ENCODE results near the gene MSANTD1. TPM values are rescaled to one million over a fixed set of nuclear protein-coding genes. Genes with fewer than 3 reads are reported as not detected.

The MSANTD1 gene
- total RNA-seq, 2 donors from 2014 or later: 0.40 to 1.3 TPM

DNA sequence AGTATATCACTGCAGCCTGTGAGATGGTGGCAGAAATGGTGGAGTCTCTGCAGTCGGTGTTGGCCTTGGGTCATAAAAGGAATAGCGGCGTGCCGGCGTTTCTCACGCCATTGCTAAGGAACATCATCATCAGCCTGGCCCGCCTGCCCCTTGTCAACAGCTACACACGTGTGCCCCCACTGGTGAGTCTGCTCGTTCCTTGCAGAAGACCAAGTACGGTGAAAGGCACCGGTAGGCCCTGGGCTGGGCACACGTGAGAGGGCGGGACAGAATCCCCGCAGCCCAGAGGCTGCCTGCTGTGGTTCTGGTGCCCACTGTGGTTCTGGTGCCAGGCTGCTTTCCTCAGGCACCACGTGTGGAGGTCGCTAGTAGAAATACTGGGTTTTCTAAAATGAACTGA is 31.2 kb upstream of the MSANTD1 start:
- no peaks in the 10 kb centered on the region for H3K9me3 ChIP-seq
- H3K27ac ChIP-seq: no peak overlapping the region
- no peaks in the 10 kb centered on the region for H3K27me3 ChIP-seq
- no peaks in the 10 kb centered on the region for H3K4me1 ChIP-seq
- TF ChIP-seq, protein P1, sequence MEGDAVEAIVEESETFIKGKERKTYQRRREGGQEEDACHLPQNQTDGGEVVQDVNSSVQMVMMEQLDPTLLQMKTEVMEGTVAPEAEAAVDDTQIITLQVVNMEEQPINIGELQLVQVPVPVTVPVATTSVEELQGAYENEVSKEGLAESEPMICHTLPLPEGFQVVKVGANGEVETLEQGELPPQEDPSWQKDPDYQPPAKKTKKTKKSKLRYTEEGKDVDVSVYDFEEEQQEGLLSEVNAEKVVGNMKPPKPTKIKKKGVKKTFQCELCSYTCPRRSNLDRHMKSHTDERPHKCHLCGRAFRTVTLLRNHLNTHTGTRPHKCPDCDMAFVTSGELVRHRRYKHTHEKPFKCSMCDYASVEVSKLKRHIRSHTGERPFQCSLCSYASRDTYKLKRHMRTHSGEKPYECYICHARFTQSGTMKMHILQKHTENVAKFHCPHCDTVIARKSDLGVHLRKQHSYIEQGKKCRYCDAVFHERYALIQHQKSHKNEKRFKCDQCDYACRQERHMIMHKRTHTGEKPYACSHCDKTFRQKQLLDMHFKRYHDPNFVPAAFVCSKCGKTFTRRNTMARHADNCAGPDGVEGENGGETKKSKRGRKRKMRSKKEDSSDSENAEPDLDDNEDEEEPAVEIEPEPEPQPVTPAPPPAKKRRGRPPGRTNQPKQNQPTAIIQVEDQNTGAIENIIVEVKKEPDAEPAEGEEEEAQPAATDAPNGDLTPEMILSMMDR (IDR thresholded peaks at IDR 0.05): no peak
- no peak for DNase-seq
- intact Hi-C loops (cut with DNase I): no loop called here
- peaks cover 10% of the 10 kb centered on the region for H3K36me3 ChIP-seq
- no peak overlapping the region for H3K4me3 ChIP-seq
- H3K9ac ChIP-seq (ENCODE audit: low read depth in 2 of 2, low read length in 2 of 2): no peak overlapping the region

DNA sequence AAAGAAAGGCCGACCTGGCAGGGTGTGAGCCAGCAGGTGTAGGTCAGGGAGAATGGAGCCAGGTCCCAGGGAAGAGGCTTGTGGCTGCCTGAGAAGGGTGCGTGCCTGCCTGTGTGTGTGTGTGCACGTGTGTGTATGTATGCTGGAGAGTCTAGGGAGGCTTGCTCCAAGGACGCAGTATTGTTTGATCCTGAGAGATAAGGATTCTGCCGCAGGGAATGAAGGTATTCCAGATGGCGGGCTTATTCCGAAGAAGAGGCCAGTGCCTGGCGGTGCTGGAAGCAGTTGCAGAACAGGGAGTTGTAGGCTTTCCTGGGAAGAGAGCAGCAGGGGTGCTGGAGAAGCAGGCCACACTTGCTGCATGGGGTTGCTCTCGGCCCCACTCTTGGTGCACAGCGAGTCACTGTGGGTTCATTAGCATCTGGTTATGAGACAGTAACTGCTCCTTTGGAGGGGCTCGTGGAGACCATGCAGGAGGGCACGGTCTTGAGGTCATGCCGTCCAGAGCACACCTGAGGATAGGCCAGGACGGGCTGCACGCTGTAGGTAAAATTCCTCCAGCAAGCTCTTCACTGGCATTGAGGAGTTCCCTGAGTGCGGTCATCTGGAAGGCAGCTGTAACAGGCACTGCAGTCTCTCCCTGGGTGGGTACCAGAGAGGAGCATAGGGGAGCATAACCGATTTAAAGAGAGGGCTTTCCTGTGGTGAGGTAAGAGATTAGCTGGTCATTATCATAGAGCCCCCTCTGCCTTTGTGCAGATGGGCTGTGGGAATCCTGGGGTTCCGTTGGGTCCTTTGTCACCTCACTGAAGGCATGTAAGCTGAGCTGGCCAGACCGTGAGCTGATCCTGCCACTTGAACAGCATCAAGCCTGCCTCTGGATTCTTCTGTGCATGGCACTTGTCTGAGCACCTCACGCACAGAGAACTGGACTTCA is 29.9 kb upstream of the MSANTD1 start:
- DNase-seq: no peak
- peaks cover 10% of the 10 kb centered on the region for H3K36me3 ChIP-seq
- intact Hi-C loops (cut with DNase I): no loop called here

DNA sequence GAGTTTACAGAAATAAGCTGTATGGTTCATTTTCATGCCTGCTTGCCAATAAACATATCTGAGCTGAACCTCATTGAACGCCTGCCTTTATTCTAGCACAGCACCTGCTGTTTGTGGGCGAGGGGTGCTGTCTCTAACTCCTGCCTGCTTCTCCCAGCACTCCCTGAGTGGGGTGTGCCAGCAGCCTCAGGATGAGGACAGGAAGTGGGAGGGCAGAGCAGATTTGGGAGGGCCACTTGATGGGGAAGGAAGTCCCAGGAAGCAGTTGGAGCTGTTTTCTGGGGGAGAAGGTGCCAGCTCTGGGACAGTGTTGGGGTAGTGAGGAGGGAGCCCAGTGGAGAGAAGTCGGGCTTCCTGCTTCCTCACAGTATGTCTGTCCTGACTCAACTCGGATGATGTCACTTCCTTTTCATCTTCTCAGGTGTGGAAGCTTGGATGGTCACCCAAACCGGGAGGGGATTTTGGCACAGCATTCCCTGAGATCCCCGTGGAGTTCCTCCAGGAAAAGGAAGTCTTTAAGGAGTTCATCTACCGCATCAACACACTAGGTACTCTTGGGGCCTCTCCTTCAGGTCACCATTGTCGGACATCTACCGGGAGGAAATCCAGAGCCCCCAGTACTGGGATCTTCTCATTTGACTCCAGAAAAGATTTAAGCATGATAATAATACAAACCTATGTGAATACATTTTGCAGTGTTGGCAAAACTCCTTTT is 29.0 kb upstream of the MSANTD1 start:
- Histone ChIP-seq H3K27ac (no peak overlapping the region), H3K9me3 (no peaks in the 10 kb centered on the region), H3K4me1 (no peaks in the 10 kb centered on the region), H3K4me3 (no peak overlapping the region), H3K27me3 (no peaks in the 10 kb centered on the region), H3K36me3 (peaks cover 10% of the 10 kb centered on the region), H3K9ac (ENCODE audit: low read depth in 2 of 2, low read length in 2 of 2) (no peak overlapping the region)
- DNase-seq: no peak
- TF ChIP-seq, protein P1 (IDR thresholded peaks at IDR 0.05): no peak
- intact Hi-C loops (cut with DNase I): no loop called here

More for the DNA sequence above, 29.9 kb upstream of the MSANTD1 start:
- Histone ChIP-seq H3K4me1 (no peaks in the 10 kb centered on the region), H3K4me3 (no peak overlapping the region), H3K27me3 (no peaks in the 10 kb centered on the region), H3K9ac (ENCODE audit: low read depth in 2 of 2, low read length in 2 of 2) (no peak overlapping the region), H3K27ac (no peak overlapping the region), H3K9me3 (no peaks in the 10 kb centered on the region)
- TF ChIP-seq, protein P1 (IDR thresholded peaks at IDR 0.05): no peak

DNA sequence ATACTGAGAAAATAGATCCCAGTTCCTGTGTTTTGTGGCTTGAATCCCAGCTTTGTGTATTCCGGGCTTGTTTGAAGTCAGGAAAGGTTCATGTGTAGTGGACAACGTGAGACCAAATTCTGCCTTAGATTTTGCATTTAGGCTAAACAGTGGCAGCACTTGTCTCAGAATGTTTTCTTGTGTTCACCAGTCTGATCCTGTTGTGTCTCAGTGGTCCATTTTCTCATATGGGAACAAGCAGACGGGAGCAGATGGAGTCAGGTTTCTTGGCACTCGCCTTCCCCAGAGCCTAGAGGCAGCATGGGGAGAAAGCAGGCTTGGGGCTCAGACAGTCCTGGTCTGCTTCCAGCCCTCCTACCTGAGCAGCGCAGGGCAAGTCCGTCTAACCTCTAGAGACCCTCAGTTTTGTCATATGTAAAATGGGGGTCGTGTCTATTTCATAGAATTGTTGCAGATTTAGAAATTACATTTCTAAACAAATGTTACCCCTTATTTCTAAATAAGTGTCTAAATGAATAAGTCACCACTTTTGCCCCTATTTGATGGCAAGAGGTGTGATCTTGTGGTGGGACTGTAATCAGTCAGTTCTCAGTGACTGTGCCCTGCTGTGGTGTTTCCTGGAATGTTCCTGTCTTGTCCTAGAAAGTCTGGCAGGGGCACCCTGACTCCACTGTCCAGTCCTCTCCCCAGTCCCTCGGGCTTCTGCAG is 28.3 kb upstream of the MSANTD1 start:
- no peak overlapping the region for H3K27ac ChIP-seq
- intact Hi-C loops (cut with DNase I): no loop called here
- TF ChIP-seq, protein P1 (IDR thresholded peaks at IDR 0.05): no peak
- no peak for DNase-seq
- H3K4me1 ChIP-seq: no peaks in the 10 kb centered on the region
- H3K4me3 ChIP-seq: no peak overlapping the region
- H3K9me3 ChIP-seq: no peaks in the 10 kb centered on the region
- peaks cover 10% of the 10 kb centered on the region for H3K36me3 ChIP-seq
- H3K9ac ChIP-seq (ENCODE audit: low read depth in 2 of 2, low read length in 2 of 2): no peak overlapping the region
- H3K27me3 ChIP-seq: no peaks in the 10 kb centered on the region

DNA sequence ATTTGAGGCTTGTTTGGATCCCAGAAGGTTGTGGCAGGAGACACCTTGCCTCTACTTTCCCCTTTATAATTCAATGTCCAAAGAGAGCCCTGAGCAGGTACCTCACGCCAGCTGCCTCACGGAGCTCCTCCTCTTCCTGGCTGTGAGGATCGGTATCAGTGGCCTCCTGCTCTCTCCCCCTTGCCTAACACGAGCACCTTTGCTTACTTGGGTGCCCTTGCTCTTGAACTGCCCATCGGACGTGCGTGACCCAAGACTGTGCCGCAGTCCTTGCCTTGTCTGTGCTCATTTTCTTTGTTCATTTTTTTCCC is 27.8 kb upstream of the MSANTD1 start:
- Histone ChIP-seq H3K9me3 (no peaks in the 10 kb centered on the region), H3K4me3 (no peak overlapping the region), H3K9ac (ENCODE audit: low read depth in 2 of 2, low read length in 2 of 2) (no peak overlapping the region), H3K36me3 (peaks cover 10% of the 10 kb centered on the region), H3K27ac (no peak overlapping the region), H3K27me3 (no peaks in the 10 kb centered on the region), H3K4me1 (no peaks in the 10 kb centered on the region)
- no peak for DNase-seq
- TF ChIP-seq, protein P1 (IDR thresholded peaks at IDR 0.05): no peak
- intact Hi-C loops (cut with DNase I): no loop called here

All from colonic mucosa (tissue), 4 donors.